GM21528 (cell line): ENCODE measurements around the gene ITIH4.

Experiments
- ATAC-seq: cut with Tn5 transposase; IDR thresholded peaks from one replicate; pipeline ENCODE4 v1.9.1; 2021; ENCODE audit warnings: mild to moderate bottlenecking, moderate library complexity; ENCODE audit not compliant: unreplicated experiment, low FRiP score

The ITIH4 gene

DNA sequence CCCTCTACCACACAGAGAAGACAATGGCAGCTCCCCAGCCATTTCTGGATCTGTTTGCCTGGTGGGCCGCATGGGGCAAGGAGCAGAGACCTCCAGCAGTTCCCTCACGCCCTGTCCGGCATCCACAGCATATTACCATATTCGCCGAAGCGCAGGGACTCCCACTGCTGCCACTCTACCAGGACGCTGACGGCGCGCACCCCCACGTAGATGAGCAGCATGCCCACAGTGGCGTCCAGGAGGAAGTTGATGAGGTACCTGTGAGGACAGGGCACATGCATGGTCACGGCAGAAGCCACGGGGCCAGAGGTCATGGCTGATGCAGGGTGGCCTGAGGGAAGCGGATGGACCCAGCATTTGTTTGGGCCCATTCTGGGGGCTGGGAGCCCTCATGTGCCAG, 19.2 kb upstream of the ITIH4 start:
- ATAC-seq, result no peak

DNA sequence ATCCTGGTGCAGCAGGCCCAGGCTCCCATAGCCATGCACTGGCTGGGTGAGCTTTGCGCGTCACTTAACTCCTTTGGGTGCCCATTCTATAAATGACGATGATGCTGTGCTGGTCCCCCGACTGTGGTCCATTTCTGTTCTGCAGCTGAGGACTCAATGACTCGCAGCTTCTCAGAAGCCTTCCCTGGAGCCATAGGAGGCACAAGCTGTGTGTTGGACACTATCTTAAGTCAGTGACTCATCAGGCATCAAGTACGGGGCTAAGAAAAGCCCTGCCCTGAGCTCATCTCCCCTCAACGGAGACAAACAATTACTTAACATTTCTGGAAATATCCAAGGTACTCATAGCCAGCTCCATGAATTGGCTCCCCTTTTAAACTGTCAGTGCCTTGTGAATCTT, 18.1 kb upstream of the ITIH4 start:
- no peak for ATAC-seq

DNA sequence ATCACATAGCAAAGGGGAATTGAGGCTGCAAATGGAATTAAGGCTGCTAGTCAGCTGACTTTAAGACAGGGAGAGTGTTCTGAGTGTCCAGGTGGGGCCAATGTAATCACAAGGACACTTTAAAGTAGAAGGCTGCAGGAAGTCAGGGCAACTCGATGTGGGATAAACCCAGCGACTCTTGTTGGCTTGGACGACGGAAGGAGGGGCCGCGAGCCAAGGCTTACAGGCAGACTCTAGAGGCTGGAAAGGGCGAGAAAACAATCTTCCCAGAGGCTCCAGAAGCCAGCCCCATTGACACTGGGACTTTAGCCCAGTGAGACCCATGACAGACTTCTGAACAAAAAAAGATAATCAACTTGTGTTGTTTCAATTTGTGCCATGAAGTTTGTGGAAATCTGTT, 17.3 kb upstream of the ITIH4 start:
- ATAC-seq, result no peak

DNA sequence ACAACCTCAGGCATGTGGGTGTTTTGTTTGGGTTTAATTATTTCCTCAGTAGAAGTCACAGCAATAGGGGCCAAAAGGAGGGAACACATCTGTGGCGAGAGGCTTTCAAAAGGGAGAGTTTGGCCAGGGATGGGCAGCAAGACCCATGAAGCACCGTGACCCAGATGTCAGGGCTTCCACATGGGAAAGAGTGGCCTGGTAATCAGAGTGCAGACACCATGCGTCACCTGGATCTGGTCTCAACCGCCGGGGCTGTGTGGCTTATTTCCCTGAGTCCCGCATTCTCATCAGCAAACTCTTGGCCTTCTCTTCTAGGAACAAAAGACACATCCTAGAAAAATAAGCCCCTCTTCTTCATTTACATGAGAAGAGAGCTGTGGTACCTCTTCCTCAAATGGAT, 16.8 kb upstream of the ITIH4 start:
- ATAC-seq, result no peak

DNA sequence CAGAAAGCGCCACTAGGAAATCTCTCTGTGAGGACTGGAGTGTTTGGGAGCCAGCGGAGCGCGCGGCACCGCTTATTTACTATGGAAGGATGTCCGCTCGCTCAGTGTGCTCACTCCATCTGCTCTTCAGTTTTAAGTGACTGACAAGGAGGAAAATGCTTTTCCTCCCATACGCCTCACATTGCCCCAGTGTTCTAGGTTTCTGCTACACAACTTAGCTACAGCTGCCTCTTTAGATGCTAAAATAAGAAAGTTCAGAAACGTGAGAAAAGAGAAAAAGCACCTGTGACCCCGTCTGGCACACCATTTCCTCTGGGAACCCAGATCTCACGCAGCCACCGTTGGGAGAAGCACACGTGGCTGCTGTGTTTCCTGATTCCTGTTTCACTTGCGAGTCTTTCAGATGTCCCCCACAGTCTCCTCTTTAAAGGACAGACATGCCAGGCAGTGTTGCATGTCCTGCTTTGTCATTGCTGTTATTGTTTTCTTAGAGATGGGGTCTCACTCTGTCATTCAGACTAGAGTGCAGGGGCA, 16.0 kb upstream of the ITIH4 start:
- no peak for ATAC-seq

DNA sequence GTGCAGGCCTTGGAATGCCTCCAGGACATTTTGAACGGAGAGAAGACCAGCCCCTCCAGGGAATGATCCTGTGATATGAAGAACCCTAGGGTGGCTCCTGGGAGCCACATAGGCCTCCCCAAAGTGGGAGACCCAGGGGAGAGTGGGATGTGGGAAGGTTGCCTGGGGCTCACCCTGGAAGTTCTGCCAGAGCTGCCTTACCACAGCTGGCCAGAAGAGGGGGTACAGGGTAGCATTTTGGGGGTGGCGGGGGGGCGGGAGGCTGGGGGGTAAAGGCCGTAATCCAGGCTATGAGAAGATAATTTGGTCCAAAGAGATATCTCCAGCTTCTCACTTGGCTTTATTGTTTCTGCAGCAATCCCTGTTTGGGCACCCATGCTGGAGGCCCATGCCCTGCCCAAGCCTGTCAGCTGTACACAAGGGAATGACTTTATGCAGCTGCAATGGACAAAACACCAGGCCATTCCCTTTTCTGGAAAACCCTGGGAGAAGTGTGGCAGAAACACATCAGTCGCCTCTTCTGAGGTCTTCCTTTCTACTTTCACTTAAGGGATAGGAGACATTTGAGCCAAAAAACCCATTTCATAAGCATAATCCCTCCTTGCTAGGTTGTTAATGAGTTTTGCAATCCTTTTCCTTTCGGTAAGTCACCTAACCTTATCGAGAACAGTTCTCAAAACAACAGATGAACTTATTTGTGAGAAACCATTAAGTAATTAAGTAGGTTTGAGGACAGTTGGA, 15.4 kb upstream of the ITIH4 start:
- ATAC-seq, result no peak

DNA sequence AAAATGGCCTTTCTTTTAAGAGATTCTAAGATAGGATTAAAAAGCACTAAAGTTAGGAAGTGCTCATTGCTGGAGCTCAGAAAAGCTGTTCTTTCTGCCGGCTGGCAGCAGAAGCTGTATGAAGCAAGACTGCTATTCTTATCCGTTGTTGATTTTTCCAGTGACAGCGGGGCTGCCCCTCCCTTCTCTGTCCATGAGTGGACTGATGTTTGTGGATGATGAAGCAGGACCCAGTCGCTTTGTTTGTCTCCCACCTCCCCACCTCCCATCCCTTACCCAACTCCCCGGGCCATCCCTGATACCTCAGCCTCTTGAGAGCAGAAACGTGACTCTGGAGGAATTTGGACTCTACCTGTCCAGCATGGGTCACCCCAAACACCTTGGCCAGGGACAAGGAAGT, 14.7 kb upstream of the ITIH4 start:
- ATAC-seq, result no peak

DNA sequence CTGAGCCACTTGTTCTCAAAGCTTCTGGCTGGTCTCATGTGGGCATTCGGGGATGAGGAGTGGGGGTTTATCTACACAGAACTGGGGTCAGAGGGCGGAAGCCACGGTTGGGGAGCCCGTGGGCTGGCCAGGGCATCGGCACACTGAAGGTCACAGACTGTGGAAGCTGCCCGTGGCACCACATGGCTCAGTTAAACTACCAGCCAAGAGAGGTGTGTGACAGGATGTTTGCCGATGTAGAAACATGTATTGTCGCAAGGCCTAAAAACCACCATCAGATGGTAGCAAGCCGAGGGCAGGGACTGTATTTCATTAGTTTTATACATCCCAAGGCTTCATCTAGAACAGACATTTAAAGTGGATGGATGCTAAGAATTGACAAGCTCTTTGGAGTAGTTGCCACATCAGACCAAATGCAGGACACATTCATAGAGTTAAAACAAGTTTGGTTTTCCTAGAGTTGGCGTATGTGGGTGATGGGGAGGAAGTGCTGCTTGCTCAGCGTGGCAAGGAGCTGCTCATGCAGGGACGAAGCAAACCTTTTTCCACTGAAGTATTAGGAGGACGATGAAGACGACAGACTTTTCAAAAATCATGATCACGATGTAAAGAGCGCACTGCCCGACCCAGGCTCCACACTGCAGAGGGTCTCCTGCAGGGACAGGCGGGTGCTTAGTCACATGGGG, 14.0 kb upstream of the ITIH4 start:
- ATAC-seq, result no peak

DNA sequence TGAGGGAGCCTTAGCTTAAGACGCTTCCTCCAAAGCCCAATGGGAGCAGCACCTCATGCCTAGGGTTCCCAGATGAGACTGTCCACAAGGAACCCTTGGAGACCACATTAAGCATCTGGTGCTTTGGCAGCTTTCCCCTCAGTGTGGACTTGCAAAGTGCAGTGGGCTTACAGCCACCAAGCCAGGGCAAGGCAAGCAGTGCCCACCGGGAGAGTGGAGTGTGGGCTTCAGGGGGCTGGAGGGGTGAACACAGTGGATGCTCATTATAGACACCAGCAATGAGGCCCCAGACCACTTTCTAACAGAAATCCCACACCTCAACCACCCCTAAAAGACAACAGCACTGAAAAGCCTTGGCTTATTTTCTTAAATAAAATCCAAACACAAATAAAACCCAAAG, 13.4 kb upstream of the ITIH4 start:
- no peak for ATAC-seq

DNA sequence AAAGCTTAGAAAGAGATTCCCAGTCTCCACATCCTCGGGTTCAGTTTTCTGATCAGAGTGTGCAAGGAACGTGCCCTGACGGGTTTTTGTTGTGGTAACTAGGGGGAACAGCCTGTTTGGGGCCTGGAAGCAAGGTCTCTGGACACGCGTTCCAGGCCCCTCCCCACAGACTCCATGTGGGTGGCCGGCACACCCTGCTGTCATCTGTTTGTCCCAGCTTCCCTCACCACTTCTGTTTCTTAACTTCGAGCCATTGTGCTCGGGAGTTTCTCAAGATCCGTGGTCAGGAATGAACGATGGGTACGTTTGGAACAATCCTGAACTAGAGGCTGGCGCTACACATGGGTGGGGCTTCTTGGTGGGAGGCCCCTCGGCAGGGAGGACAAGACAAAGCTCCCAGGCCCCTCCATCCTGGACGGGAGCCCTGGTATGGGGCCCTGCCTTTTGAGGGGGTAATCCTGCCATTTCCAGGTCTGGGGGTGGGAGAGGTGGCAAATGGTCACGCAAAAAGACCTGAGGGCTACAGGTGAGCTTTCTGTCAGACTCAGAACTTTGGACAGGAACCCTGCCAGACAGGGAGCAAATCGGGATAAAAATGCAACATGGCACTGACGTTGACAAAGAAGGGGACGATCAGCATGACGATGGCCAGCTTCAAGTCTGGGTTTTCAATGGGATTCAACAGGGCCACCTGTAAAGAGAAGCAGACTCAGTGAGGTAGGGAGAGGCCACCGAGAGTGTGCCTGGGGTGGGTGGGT, 12.8 kb upstream of the ITIH4 start:
- no peak for ATAC-seq

DNA sequence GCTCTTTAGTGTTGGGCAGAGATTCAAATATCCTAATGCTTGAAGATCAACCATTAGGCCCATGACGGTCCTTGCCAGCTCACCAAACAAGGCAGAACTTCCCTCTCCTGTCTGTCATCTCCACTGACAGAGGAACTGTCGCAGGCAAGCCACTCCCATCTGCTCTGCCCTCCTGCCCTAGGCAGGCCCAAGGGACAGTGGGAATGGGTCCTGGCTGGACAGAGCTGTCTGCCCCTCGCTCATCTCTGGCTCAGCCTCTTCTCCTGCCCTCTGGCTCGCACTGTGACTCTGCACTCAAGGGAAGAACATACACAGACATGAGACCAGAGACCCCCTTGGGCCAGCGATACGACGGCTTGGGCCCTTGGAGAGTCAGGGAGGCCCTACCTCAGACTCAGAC, 12.0 kb upstream of the ITIH4 start:
- no peak for ATAC-seq

DNA sequence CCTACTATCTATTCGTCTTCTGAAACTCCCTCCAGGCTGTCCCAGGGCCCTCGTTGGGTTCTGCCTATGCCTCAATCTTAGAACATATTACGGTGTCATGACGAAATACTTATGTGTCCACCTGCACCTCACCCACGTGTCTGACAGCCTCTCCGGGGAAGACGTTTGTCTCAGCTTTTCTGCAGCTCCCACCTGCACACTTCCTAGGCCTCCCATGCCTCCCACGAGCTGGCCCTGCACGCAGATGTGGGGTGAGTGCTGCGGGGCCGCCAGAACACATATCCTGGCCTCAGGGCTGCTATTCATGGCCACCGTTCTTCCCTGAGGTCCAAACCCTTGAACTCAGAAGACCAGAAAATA, 11.5 kb upstream of the ITIH4 start:
- ATAC-seq, result no peak

DNA sequence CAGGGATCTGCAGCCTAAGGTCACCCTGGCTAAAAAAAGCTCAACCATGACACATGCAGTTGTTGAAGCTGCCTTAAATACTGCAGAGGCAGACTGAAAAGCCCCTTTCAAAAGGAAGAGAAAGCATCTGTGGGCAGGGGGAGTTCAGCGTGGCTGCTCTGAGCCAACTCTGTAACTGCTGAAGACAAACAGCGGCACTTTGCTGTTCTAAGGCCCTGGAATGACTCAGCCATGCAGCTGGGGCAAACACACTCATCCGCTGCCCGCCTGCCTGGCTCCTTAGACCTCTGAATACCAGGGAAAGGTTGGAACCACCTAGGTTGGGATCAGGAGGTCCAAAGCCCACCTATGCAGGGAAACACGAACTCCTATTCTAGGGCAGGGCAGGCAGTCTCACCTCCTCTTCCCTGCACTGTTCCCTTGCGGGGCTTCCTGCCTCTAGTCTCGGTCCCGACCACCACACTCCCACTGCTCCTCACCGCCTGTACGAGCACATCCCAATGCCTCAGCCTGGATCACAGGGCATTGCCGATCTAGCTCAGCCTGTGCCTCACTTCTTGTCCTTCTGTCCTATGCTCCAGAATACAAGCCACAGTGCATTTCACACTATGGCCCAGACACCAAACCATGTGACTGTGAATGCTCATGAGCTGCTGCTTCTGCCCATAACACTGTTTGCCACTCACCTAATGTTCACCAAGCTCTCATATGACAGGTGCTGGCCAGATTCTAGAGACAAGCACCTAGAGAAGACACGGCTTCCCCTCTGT, 10.9 kb upstream of the ITIH4 start:
- no peak for ATAC-seq

DNA sequence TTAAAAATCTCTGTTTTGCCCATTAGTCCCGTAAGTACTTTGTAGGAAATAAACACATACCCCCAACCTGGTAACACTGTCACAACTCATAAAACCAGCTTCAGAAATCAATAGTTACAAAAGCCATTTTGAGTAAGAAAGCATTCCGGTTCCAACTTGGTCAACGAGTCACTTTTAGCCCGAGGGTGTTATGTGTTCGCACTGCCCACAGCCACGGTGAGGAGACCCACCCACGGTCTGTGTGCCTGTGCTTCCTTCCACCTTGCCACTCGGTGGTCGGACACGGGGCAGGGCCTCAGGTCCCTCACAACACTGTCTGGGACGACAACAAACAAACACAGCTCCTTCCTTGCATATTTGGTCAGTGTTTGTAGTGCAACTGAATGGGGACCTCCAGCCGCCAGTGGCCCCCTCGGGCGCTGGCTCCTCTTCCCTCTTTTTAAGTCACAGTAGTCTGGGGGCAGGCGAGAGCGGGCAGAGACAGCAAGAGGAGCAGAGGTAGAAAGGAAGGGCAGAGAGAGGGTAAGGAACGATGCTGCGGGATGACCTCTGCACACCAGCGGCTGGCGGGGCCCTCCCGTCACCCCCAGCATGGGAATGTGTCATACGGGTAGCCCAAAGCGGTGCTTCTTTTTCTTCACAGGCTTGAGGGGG, 9.5 kb upstream of the ITIH4 start:
- no peak for ATAC-seq

DNA sequence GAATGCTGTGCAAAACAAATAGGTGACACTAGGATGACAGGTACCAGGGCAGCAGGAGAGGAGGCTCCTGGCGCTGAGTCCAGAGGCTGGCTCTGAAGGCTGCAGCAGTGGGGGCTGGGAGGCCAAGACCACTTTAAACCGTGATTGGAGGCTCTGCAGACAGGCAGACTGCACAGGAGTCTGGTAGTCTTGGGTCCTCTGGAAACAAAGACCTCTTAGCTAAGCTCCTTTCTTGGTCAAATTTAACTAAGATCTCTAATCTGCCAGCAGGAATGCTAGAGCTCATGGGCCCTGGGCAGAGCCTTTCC, 8.8 kb upstream of the ITIH4 start:
- ATAC-seq, result no peak

DNA sequence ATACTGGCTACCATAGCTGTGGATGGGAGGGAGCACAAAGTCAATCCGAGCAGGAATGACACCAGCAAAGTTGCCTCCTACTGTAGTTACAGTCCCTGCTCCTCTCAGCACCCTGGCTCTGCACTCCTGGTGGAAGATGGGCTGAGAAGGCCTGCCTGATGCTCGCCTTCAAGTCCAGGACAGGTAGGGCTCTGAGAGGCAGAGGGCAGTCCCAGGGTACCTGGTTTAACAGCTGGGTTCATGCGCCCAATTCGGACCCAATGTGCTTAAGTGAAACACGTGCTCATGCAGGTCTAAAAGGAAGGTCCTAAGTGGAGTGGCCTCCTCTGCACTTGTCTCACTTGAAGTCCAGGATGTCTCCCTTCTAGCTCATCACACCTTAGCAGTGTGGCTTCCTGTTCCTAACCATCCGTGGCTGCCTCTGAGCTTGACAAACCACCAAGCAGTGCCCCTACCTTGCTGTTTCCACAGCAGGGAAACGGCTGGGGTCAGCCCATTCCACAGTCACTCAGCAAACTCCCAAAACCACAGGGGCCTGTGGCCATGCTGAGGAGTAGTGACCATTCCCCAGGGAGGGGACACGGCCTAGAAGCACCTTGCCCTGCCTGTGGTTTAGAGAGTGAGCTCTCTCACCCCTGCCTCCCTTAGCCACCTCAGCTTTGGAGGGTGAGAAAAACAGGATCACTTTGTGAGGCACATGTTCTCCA, 8.2 kb upstream of the ITIH4 start:
- no peak for ATAC-seq

DNA sequence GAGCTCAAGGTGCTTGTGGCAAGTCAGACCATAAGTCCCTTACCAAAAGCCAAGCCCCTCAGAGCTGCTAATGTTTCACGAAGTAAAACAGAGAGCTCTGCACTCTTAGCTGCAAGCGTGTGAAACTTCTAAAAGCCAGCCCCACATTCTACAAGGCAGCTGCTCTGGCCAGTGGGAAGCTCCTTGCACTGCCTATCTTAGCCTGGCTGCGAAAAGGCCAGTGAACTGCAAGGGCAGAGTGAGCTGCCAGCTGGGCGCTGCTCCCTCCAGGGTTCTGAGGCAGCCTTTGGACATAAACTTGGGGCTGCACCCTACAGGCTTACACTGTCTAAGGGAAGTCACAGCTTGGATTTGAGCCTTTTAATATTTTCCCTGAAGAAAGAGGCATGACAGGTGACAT, 6.5 kb upstream of the ITIH4 start:
- ATAC-seq, result no peak

DNA sequence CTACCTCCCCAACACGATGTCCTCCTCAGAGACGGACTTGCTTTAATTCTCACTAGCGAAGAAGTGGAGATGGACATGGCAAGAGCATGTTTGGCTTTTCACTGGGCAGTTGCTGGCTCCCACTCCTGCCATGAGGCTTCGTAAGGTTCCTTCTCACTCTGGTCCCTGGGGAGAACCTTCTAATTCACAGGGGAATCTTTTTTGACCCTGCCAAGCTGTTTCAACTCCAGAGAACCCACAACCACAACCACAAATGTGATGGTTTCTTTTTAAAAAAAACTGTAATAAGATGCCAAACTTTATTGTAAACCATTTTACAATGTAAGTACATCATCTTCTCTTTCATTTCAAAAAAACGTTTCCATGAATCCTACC, 6.0 kb upstream of the ITIH4 start:
- ATAC-seq, result no peak

DNA sequence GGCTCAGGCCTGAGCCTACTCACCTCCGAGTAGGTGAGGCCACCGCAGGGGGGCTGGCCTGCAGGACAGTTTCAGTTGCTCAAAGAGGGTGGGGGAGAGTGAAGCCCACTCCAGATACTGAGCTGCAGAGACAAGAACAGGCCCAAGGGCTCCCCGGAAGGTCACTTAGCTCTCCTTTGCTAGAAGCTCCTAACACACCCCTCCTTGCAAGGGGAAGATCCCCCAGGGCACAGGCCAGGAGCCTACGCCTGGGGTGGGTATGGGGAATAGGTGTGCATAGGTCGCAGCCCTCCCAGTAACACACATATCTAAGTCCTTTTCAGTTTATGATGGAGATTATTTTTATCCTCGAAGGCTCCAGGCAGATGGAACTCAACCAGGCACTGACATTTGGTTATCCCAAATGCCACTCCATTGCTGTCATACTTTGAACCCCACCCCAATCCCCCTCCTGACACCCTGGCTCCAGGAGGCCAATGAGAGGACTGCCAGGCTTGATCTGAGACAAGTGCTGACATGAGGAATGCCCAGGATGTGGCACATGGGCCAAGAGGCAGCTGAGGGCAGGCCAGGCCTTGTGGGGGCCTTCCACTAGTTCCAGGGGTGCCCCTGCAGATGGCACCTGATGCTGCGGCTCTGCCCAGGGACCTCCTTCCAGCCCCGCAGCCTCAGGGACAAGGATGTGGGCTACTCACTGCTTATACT, 5.4 kb upstream of the ITIH4 start:
- ATAC-seq, result no peak
